GM23338 (cell line): Measurements from ENCODE around the gene SSTR5. TPM values are rescaled to one million over a fixed set of nuclear protein-coding genes. Genes with fewer than 3 reads are reported as not detected.

Experiments used
- ATAC-seq: fragments of 200-7000 bp; cut with Tn5 transposase; 3 replicates; pipeline ENCODE4 v1.9.1; 2020
- DNase-seq: peaks from one replicate; pipeline ENCODE4 v3.0.0-alpha.2; 2015; ENCODE audit warnings: low spot score
- H2AFZ ChIP-seq: fragments of 200-600 bp; sonication (generic); 2 replicates; pipeline ENCODE4 v1.8.0; 2016; ENCODE audit warnings: antibody characterized with exemption, mild to moderate bottlenecking, moderate library complexity
- H3F3A ChIP-seq: fragments of 200-600 bp; sonication (generic); replicated peaks from 2 replicates; pipeline ENCODE4 v1.8.0; 2017; ENCODE audit warnings: antibody characterized with exemption, mixed run types, low read depth
- H3K27ac ChIP-seq: fragments of 200-600 bp; sonication (generic); 2 replicates; pipeline ENCODE4 v1.6.1; 2016; ENCODE audit warnings: low read depth
- H3K27me3 ChIP-seq: fragments of 200-600 bp; sonication (generic); 2 replicates; pipeline ENCODE4 v1.8.0; 2016; ENCODE audit warnings: mild to moderate bottlenecking, mixed run types, moderate library complexity; ENCODE audit not compliant: insufficient read depth
- H3K36me3 ChIP-seq: fragments of 200-600 bp; sonication (generic); 2 replicates; pipeline ENCODE4 v1.8.0; 2016; ENCODE audit warnings: mild to moderate bottlenecking; ENCODE audit not compliant: insufficient read depth
- H3K4me1 ChIP-seq: fragments of 200-600 bp; sonication (generic); 2 replicates; pipeline ENCODE4 v1.8.0; 2016; ENCODE audit warnings: mild to moderate bottlenecking, moderate library complexity; ENCODE audit not compliant: insufficient read depth
- H3K4me2 ChIP-seq: fragments of 200-600 bp; sonication (generic); 2 replicates; pipeline ENCODE4 v1.7.1; 2017; ENCODE audit warnings: mixed run types
- H3K4me3 ChIP-seq: fragments of 200-600 bp; sonication (generic); 2 replicates; pipeline ENCODE4 v1.6.1; 2016; ENCODE audit warnings: mixed run types
- H3K79me2 ChIP-seq: fragments of 200-600 bp; sonication (generic); replicated peaks from 2 replicates; pipeline ENCODE4 v1.8.0; 2017; ENCODE audit warnings: mild to moderate bottlenecking; ENCODE audit not compliant: insufficient read depth
- H3K9me2 ChIP-seq: fragments of 200-600 bp; sonication (generic); 2 replicates; pipeline ENCODE4 v1.8.0; 2017; ENCODE audit not compliant: insufficient read depth
- H4K20me1 ChIP-seq: fragments of 200-600 bp; sonication (generic); replicated peaks from 2 replicates; pipeline ENCODE4 v1.8.0; 2017; ENCODE audit warnings: mild to moderate bottlenecking; ENCODE audit not compliant: insufficient read depth
- H3K27ac Mint-ChIP-seq: 2 replicates; pipeline ENCODE4 v1.8.0; 2020; ENCODE audit warnings: inconsistent platforms, mild to moderate bottlenecking, moderate library complexity, mixed read lengths
- H3K27me3 Mint-ChIP-seq: 3 replicates; pipeline ENCODE4 v1.8.0; 2022; ENCODE audit warnings: low read depth, mild to moderate bottlenecking, moderate library complexity, mixed read lengths, inconsistent platforms; ENCODE audit not compliant: insufficient read depth, poor library complexity
- H3K36me3 Mint-ChIP-seq: 3 replicates; pipeline ENCODE4 v1.8.0; 2021; ENCODE audit warnings: low read depth, mild to moderate bottlenecking, inconsistent platforms, moderate library complexity, mixed read lengths
- H3K4me1 Mint-ChIP-seq: 3 replicates; pipeline ENCODE4 v1.8.0; 2020; ENCODE audit warnings: mild to moderate bottlenecking, inconsistent platforms, mixed read lengths
- H3K4me3 Mint-ChIP-seq: 3 replicates; pipeline ENCODE4 v1.8.0; 2021; ENCODE audit warnings: moderate library complexity, mild to moderate bottlenecking, inconsistent platforms, mixed read lengths
- H3K9me3 Mint-ChIP-seq: 3 replicates; pipeline ENCODE4 v1.8.0; 2020; ENCODE audit warnings: moderate library complexity, mild to moderate bottlenecking, inconsistent platforms, mixed read lengths
- CREB1 ChIP-seq: fragments of 250-450 bp; sonication (Bioruptor Pico); IDR thresholded peaks from 2 replicates; pipeline ENCODE4 v1.5.0; 2020; ENCODE audit warnings: low read depth, mild to moderate bottlenecking, moderate library complexity
- CTCF ChIP-seq, 2 experiments: fragments of 200-600 bp in 1 of 2; sonication (generic) in 1 of 2; conservative IDR thresholded peaks; 2 replicates each; pipeline versions ENCODE4 v1.5.1 to v1.6.1; 2016 to 2017; ENCODE audit warnings: antibody characterized with exemption in 2 of 2, low read depth in 2 of 2, mild to moderate bottlenecking in 2 of 2, moderate library complexity in 1 of 2
- ETS1 ChIP-seq: IDR thresholded peaks from 2 replicates; pipeline ENCODE4 v1.6.1; 2016; ENCODE audit warnings: antibody characterized with exemption
- EZH2 ChIP-seq: fragments of 200-600 bp; sonication (generic); IDR thresholded peaks from one replicate; pipeline ENCODE4 v1.8.0; 2017; ENCODE audit warnings: antibody characterized with exemption, mild to moderate bottlenecking, low read depth; ENCODE audit not compliant: unreplicated experiment
- EZH2phosphoT487 ChIP-seq: fragments of 200-600 bp; sonication (generic); IDR thresholded peaks from one replicate; pipeline ENCODE4 v1.8.1; 2018; ENCODE audit warnings: antibody characterized with exemption; ENCODE audit not compliant: unreplicated experiment
- JUNB ChIP-seq: IDR thresholded peaks from one replicate; pipeline ENCODE4 v1.6.1; 2016; ENCODE audit warnings: antibody characterized with exemption; ENCODE audit not compliant: unreplicated experiment
- NANOG ChIP-seq: IDR thresholded peaks from 2 replicates; pipeline ENCODE4 v1.6.1; 2016; ENCODE audit warnings: antibody characterized with exemption, borderline replicate concordance
- POLR2AphosphoS5 ChIP-seq: IDR thresholded peaks from 2 replicates; pipeline ENCODE4 v1.6.1; 2016; ENCODE audit warnings: antibody characterized with exemption, low read depth
- REST ChIP-seq: IDR thresholded peaks from one replicate; pipeline ENCODE4 v1.6.1; 2018; ENCODE audit warnings: antibody characterized with exemption; ENCODE audit not compliant: unreplicated experiment
- STAT1 ChIP-seq: IDR thresholded peaks from one replicate; pipeline ENCODE4 v1.6.1; 2016; ENCODE audit warnings: antibody characterized with exemption; ENCODE audit not compliant: unreplicated experiment
- ZNF114 ChIP-seq: fragments of 250-450 bp; sonication (Bioruptor Pico); IDR thresholded peaks from 2 replicates; pipeline ENCODE4 v1.5.0; 2020; ENCODE audit warnings: mild to moderate bottlenecking, moderate library complexity
- ZNF331 ChIP-seq: fragments of 250-450 bp; sonication (Bioruptor Pico); IDR thresholded peaks from 2 replicates; pipeline ENCODE4 v1.5.0; 2020; ENCODE audit warnings: low read depth, mild to moderate bottlenecking, moderate library complexity
- polyA plus RNA-seq: library from polyadenylated mRNA; unstranded; fragments of >200 nt; fragmentation: Nextera tagmentation; extraction: Ambion mirVana; gene quantifications from 2 replicates; pipeline ENCODE4 v1.2.1, GENCODE V29; 2016
- total RNA-seq: library from RNA; depleted of rRNA; stranded (reverse); fragments of >200 nt; shearing (Covaris generic); gene quantifications from 2 replicates; pipeline ENCODE4 v1.2.3, GENCODE V29; 2014

The SSTR5 gene
- total and polyA plus RNA-seq, 2 experiments from 2014 or later = 0.60 to 1.0 TPM

- no peak overlapping the region for H3K27ac ChIP-seq
- no peaks in the 10 kb centered on the region for H3K36me3 ChIP-seq
- H2AFZ ChIP-seq = no peak overlapping the region
- no peaks in the 10 kb centered on the region for H4K20me1 ChIP-seq
- no peak overlapping the region for H3K27ac Mint-ChIP-seq
- no peak overlapping the region for H3K4me3 ChIP-seq
- H3K9me3 Mint-ChIP-seq = no peaks in the 10 kb centered on the region
- TF ChIP-seq STAT1 (no peak), CTCF (conservative IDR thresholded peaks at IDR 0.05; ENCODE audit: low read depth in 2 of 2) (no peak), POLR2AphosphoS5 (no peak)
- H3K27me3 Mint-ChIP-seq = peaks cover 1% of the 10 kb centered on the region
- no peak overlapping the region for H3K4me3 Mint-ChIP-seq
- DNase-seq (no peak), ATAC-seq (no peak)
- no peaks in the 10 kb centered on the region for H3K36me3 Mint-ChIP-seq
- H3K4me1 ChIP-seq = no peaks in the 10 kb centered on the region
- no peaks in the 10 kb centered on the region for H3K79me2 ChIP-seq
- no peaks in the 10 kb centered on the region for H3K4me1 Mint-ChIP-seq
- H3F3A ChIP-seq = no peaks in the 10 kb centered on the region
- no peaks in the 10 kb centered on the region for H3K9me2 ChIP-seq
- H3K4me2 ChIP-seq = no peak overlapping the region
- H3K27me3 ChIP-seq = no peaks in the 10 kb centered on the region
These were observed 52.2 kb downstream of the SSTR5 start for GRCh38 chr16:1124795-1125194.

- Histone ChIP-seq H3K4me3 (no peak overlapping the region), H3K27me3 (no peaks in the 10 kb centered on the region), H3F3A (no peaks in the 10 kb centered on the region), H3K79me2 (no peaks in the 10 kb centered on the region), H3K27ac (no peak overlapping the region), H4K20me1 (no peaks in the 10 kb centered on the region), H3K9me2 (no peaks in the 10 kb centered on the region), H3K4me1 (no peaks in the 10 kb centered on the region), H3K4me2 (no peak overlapping the region), H2AFZ (no peak overlapping the region), H3K36me3 (no peaks in the 10 kb centered on the region)
- DNase-seq (no peak), ATAC-seq (peak; percentile 17; the same call in 2 of the 3 replicates)
- Mint-ChIP-seq H3K27ac (no peak overlapping the region), H3K27me3 (peaks cover 1% of the 10 kb centered on the region), H3K9me3 (no peaks in the 10 kb centered on the region), H3K36me3 (no peaks in the 10 kb centered on the region), H3K4me1 (no peaks in the 10 kb centered on the region), H3K4me3 (no peak overlapping the region)
- TF ChIP-seq ZNF114 (CRISPR knock-in tag) (no peak), STAT1 (no peak), CTCF (conservative IDR thresholded peaks at IDR 0.05; ENCODE audit: low read depth in 2 of 2) (no peak), CREB1 (CRISPR knock-in tag) (no peak), REST (no peak), NANOG (no peak), ZNF331 (CRISPR knock-in tag) (no peak), JUNB (no peak), EZH2phosphoT487 (no peak), POLR2AphosphoS5 (no peak), ETS1 (no peak), EZH2 (no peak)
These were observed 52.9 kb downstream of the SSTR5 start for GRCh38 chr16:1125471-1125870.
